A549 (cell line): ENCODE measurements around the gene HOXA13.

Experiments
- BCL3 ChIP-seq: fragments of >200 bp; sonication (Bioruptor Twin); formaldehyde crosslinking; IDR thresholded peaks from 3 replicates; pipeline ENCODE4 v1.6.1; 2016
- CHD4 ChIP-seq: fragments of 200-600 bp; sonication (generic); IDR thresholded peaks from 2 replicates; pipeline ENCODE4 v1.6.1; 2016; ENCODE audit warnings: antibody characterized with exemption, mild to moderate bottlenecking, borderline replicate concordance
- JUN ChIP-seq, 2 experiments: fragments of >200 bp; sonication (Bioruptor Twin); formaldehyde crosslinking; IDR thresholded peaks; 2 replicates in 1 of 2; 3 replicates in 1 of 2; pipeline ENCODE4 v1.6.1; 2016 to 2017
- POLR2A ChIP-seq: IDR thresholded peaks from 2 replicates; pipeline ENCODE4 v1.6.1; 2012; ENCODE audit warnings: mild to moderate bottlenecking, low read length
- REST ChIP-seq: fragments of 200-600 bp; sonication (generic); IDR thresholded peaks from 2 replicates; pipeline ENCODE4 v1.6.1; 2016; ENCODE audit warnings: antibody characterized with exemption, mild to moderate bottlenecking, moderate library complexity
- ZNF302 ChIP-seq: fragments of 250-450 bp; sonication (Bioruptor Pico); IDR thresholded peaks from 2 replicates; pipeline ENCODE4 v1.9.0; 2021; ENCODE audit warnings: inconsistent platforms, mild to moderate bottlenecking, moderate library complexity
- TF ChIP-seq, protein P1 (sequence below): fragments of >200 bp; sonication (Bioruptor Twin); formaldehyde crosslinking; IDR thresholded peaks from 3 replicates; pipeline ENCODE4 v1.5.1; 2016

DNA sequence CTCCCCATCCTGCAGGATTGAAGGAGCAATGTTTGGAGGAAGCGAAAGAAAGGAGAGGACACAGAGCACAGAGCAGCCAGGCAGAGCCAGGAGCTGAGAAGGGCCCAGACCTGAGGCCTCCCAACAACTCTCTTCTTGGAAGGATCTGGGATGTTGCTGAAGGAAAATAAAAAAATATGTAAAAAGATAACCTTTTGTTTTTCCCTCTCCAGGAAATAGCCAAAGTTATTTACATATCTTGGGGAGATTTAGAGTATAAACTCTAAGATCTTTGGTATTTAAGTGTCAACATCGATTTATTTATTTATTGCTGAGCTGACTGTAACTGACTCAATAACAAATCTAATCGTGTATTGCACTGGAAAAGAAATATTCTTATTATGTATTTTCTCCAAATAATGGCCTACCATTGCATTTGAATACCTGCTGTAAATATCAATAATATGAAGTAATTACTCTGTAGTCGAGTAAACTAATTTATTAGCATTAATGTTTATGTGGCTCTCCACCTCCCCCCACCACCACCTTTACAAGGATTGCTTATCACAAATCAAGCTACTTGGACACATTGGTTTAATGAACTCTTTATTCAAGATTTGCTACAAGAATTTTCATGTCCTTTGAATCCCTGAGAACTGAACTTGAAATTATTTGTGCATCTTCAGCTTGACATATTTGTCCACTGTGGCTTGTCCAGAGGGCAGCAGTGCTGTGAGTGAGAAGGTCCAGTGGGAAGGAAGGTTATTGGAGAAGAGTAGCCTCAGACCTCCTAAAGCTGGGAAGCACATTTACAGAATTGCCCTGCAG lies 13.0 kb downstream of the HOXA13 start:
- TF ChIP-seq CHD4 (no peak), ZNF302 (CRISPR knock-in tag) (no peak), JUN (IDR thresholded peaks at IDR 0.05) (no peak), REST (no peak), BCL3 (no peak), POLR2A (no peak)
- TF ChIP-seq, protein P1, sequence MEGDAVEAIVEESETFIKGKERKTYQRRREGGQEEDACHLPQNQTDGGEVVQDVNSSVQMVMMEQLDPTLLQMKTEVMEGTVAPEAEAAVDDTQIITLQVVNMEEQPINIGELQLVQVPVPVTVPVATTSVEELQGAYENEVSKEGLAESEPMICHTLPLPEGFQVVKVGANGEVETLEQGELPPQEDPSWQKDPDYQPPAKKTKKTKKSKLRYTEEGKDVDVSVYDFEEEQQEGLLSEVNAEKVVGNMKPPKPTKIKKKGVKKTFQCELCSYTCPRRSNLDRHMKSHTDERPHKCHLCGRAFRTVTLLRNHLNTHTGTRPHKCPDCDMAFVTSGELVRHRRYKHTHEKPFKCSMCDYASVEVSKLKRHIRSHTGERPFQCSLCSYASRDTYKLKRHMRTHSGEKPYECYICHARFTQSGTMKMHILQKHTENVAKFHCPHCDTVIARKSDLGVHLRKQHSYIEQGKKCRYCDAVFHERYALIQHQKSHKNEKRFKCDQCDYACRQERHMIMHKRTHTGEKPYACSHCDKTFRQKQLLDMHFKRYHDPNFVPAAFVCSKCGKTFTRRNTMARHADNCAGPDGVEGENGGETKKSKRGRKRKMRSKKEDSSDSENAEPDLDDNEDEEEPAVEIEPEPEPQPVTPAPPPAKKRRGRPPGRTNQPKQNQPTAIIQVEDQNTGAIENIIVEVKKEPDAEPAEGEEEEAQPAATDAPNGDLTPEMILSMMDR: no peak
